ENCODE data around the gene EVC2.

DNA sequence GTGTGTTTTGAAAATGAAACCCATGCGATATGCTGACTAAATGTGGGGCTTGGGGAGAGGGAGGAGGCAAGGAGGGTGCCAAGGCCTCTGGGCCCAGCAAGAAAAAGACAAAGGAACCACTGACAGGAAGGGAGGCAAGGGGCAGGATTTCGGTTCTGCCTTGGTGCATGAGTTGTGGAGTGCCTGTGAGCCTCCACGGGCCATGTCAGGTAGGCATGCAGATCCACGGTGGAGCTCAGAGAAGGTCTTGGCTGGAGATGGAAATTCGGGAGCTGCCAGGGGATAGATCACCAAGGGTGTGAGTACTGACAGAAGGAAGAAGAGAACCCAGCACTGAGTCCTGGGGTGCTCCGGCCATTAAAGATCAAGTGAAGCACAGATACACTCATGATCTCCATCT, 4.1 kb downstream of the EVC2 start:
- no peak for TF ChIP-seq POLR2A (IDR thresholded peaks at IDR 0.05; ENCODE audit: low read depth)
- TF ChIP-seq, protein P1, sequence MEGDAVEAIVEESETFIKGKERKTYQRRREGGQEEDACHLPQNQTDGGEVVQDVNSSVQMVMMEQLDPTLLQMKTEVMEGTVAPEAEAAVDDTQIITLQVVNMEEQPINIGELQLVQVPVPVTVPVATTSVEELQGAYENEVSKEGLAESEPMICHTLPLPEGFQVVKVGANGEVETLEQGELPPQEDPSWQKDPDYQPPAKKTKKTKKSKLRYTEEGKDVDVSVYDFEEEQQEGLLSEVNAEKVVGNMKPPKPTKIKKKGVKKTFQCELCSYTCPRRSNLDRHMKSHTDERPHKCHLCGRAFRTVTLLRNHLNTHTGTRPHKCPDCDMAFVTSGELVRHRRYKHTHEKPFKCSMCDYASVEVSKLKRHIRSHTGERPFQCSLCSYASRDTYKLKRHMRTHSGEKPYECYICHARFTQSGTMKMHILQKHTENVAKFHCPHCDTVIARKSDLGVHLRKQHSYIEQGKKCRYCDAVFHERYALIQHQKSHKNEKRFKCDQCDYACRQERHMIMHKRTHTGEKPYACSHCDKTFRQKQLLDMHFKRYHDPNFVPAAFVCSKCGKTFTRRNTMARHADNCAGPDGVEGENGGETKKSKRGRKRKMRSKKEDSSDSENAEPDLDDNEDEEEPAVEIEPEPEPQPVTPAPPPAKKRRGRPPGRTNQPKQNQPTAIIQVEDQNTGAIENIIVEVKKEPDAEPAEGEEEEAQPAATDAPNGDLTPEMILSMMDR (IDR thresholded peaks at IDR 0.05) = no peak

Data from esophagus muscularis mucosa (tissue), 3 donors.